Upper lobe of left lung (tissue), 4 donors: Measurements from ENCODE around the gene CCDC7.
"Not testable (repeated sequence)": the region's sequence is repeated elsewhere in the genome, so short reads cannot be mapped to it uniquely, and the experiment has no call there.

Experiments
- EP300 ChIP-seq, 4 donors: sonication (generic); formaldehyde crosslinking; IDR thresholded peaks; one replicate each; pipeline ENCODE4 v1.5.1; 2017; ENCODE audit warnings: antibody characterized with exemption in 4 of 4, control low read depth in 2 of 4
- POLR2A ChIP-seq, 4 donors: fragments of 450-650 bp; IDR thresholded peaks; one replicate each; pipeline ENCODE4 v1.5.1; 2016 to 2017; ENCODE audit warnings: antibody characterized with exemption in 4 of 4, mild to moderate bottlenecking in 2 of 4
- POLR2AphosphoS5 ChIP-seq, 2 donors: sonication (generic); formaldehyde crosslinking; IDR thresholded peaks; one replicate each; pipeline ENCODE4 v1.5.1; 2017; ENCODE audit warnings: antibody characterized with exemption in 2 of 2
- TF ChIP-seq, protein P1 (sequence below), 6 experiments: fragments of 450-650 bp in 4 of 6; fragments of 200-600 bp in 2 of 6; sonication (generic) in 2 of 6; IDR thresholded peaks; one replicate each; pipeline ENCODE4 v1.5.1; 2016 to 2019; ENCODE audit warnings: antibody characterized with exemption in 6 of 6

- TF ChIP-seq, protein P1, sequence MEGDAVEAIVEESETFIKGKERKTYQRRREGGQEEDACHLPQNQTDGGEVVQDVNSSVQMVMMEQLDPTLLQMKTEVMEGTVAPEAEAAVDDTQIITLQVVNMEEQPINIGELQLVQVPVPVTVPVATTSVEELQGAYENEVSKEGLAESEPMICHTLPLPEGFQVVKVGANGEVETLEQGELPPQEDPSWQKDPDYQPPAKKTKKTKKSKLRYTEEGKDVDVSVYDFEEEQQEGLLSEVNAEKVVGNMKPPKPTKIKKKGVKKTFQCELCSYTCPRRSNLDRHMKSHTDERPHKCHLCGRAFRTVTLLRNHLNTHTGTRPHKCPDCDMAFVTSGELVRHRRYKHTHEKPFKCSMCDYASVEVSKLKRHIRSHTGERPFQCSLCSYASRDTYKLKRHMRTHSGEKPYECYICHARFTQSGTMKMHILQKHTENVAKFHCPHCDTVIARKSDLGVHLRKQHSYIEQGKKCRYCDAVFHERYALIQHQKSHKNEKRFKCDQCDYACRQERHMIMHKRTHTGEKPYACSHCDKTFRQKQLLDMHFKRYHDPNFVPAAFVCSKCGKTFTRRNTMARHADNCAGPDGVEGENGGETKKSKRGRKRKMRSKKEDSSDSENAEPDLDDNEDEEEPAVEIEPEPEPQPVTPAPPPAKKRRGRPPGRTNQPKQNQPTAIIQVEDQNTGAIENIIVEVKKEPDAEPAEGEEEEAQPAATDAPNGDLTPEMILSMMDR (IDR thresholded peaks at IDR 0.05) = not testable (repeated sequence)
- TF ChIP-seq POLR2A, POLR2AphosphoS5, EP300 (IDR thresholded peaks at IDR 0.05): not testable (repeated sequence)
Observed at GRCh38 chr10:32917817-32918216, 471.9 kb downstream of the CCDC7 start.
